Measurements from ENCODE around the gene CCR7. TPM values are rescaled to one million over a fixed set of nuclear protein-coding genes. Genes with fewer than 3 reads are reported as not detected.

Gene CCR7
- total and polyA plus RNA-seq, 2 of the 13 experiments (the other 11 are each of a cell fraction or from before 2014, with no cell fraction given), result 0.04 to 0.53 TPM

- peak; percentile 54; the same call in 1 of the 2 replicates for TF ChIP-seq STAT6 (CRISPR knock-in tag; IDR thresholded peaks at IDR 0.05; ENCODE audit: borderline replicate concordance)
- TF ChIP-seq ZUFSP (CRISPR knock-in tag; IDR thresholded peaks at IDR 0.05; ENCODE audit: borderline replicate concordance), result no peak
- no peak for TF ChIP-seq ZNF432 (CRISPR knock-in tag; IDR thresholded peaks at IDR 0.05; ENCODE audit: borderline replicate concordance)
- TF ChIP-seq GLI4 (CRISPR knock-in tag; IDR thresholded peaks at IDR 0.05; ENCODE audit: borderline replicate concordance), result 0 out of 2 replicates have a peak, but pooled peaks have one; percentile 47
- TF ChIP-seq MZF1 (CRISPR knock-in tag; IDR thresholded peaks at IDR 0.05; ENCODE audit: borderline replicate concordance), result no peak
- peak; percentile 97 for TF ChIP-seq ZNF292 (CRISPR knock-in tag; IDR thresholded peaks at IDR 0.05; ENCODE audit: borderline replicate concordance, low read depth)
- peak; percentile 48; the same call in 1 of the 2 replicates for TF ChIP-seq KMT2B (CRISPR knock-in tag; IDR thresholded peaks at IDR 0.05)
- TF ChIP-seq STAT5B (CRISPR knock-in tag; IDR thresholded peaks at IDR 0.05), result no peak
- TF ChIP-seq FOXO1 (CRISPR knock-in tag; IDR thresholded peaks at IDR 0.05), result peak; percentile 99
- peak; percentile 91 for TF ChIP-seq ASH2L (IDR thresholded peaks at IDR 0.05; ENCODE audit: insufficient read length, low read depth, low read length)
- no peak for TF ChIP-seq AGO2 (optimal IDR thresholded peaks at IDR 0.05; ENCODE audit: low read depth, low read length)
- TF ChIP-seq ZNF446 (CRISPR knock-in tag; IDR thresholded peaks at IDR 0.05), result no peak
- peak; percentile 100 for TF ChIP-seq CHD4 (IDR thresholded peaks at IDR 0.05; ENCODE audit: borderline replicate concordance, low read length)
- no peak for TF ChIP-seq PTBP1 (IDR thresholded peaks at IDR 0.05; ENCODE audit: low read depth, low read length, poor library complexity, severe bottlenecking)
- TF ChIP-seq ZBTB2 (CRISPR knock-in tag; IDR thresholded peaks at IDR 0.05; ENCODE audit: low read depth), result peak; percentile 68; the same call in 1 of the 2 replicates
- TF ChIP-seq NR3C1 (CRISPR knock-in tag; IDR thresholded peaks at IDR 0.05), result no peak
- TF ChIP-seq TEAD3 (CRISPR knock-in tag; optimal IDR thresholded peaks at IDR 0.05; ENCODE audit: borderline replicate concordance), result peak; percentile 100
- TF ChIP-seq GFI1 (CRISPR knock-in tag; IDR thresholded peaks at IDR 0.05; ENCODE audit: borderline replicate concordance), result peak; percentile 93
- no peak for TF ChIP-seq CBX2 (IDR thresholded peaks at IDR 0.05; ENCODE audit: low read depth, low read length)
- TF ChIP-seq CBX2 (CRISPR knock-in tag; IDR thresholded peaks at IDR 0.05; ENCODE audit: low read depth), result no peak
- TF ChIP-seq E2F2 (CRISPR knock-in tag; IDR thresholded peaks at IDR 0.05; ENCODE audit: borderline replicate concordance), result no peak
- no peak for TF ChIP-seq KLF13 (CRISPR knock-in tag; IDR thresholded peaks at IDR 0.05)
Observed at GRCh38 chr17:40551091-40551878, 14.0 kb downstream of the CCR7 start (continued).
